ENCODE results near the gene PROSER3.

PROSER3 gene

GRCh38 chr19:35779033-35779432, 21.1 kb downstream of the PROSER3 start:
- DNase-seq, result no peak

DNA sequence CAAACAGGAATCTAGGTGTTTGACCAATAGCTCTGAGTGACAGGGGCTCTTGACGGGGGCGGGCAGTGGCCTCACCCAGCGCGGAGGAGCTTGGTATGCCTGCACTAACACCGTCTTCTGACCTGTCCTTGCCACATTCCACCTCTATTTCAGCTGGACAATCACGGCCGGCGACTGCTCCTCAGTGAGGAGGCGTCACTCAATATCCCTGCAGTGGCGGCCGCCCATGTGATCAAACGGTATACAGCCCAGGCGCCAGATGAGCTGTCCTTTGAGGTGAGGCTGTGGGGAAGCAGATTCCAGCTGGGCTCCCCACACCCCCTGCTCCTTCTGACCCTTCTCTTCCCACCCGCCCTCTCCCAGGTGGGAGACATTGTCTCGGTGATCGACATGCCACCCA, 22.1 kb downstream of the PROSER3 start:
- DNase-seq, result no peak

DNA sequence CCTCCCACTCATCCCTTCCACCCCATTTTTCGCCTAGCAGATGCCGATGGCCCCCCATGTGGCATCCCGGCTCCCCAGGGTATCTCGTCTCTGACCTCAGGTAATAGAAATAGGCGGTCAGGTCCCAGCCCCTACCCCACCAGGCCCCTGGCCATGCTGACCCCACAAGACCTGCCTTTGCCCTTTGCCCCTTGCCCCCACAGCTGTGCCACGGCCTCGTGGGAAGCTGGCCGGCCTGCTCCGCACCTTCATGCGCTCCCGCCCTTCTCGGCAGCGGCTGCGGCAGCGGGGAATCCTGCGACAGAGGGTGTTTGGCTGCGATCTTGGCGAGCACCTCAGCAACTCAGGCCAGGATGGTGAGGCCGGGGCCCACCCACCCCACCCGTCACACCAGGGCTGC, 22.7 kb downstream of the PROSER3 start:
- DNase-seq, result no peak

- DNase-seq, result no peak
These were observed 23.7 kb downstream of the PROSER3 start for GRCh38 chr19:35781650-35782049.

DNA sequence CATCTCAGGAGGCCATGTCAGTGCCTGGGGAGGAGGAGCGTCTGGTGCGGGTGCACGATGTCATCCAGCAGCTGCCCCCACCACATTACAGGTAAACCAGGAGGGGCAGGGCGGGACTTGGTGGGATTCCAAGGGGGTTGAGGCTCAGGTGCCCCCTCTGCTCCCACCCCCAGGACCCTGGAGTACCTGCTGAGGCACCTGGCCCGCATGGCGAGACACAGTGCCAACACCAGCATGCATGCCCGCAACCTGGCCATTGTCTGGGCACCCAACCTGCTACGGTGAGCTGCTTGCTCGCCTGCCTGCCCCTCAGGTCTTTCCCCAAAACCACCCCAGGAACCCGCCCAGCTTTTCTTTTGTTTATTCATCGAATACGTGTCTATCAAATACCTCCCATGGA, 24.6 kb downstream of the PROSER3 start:
- DNase-seq, result no peak

DNA sequence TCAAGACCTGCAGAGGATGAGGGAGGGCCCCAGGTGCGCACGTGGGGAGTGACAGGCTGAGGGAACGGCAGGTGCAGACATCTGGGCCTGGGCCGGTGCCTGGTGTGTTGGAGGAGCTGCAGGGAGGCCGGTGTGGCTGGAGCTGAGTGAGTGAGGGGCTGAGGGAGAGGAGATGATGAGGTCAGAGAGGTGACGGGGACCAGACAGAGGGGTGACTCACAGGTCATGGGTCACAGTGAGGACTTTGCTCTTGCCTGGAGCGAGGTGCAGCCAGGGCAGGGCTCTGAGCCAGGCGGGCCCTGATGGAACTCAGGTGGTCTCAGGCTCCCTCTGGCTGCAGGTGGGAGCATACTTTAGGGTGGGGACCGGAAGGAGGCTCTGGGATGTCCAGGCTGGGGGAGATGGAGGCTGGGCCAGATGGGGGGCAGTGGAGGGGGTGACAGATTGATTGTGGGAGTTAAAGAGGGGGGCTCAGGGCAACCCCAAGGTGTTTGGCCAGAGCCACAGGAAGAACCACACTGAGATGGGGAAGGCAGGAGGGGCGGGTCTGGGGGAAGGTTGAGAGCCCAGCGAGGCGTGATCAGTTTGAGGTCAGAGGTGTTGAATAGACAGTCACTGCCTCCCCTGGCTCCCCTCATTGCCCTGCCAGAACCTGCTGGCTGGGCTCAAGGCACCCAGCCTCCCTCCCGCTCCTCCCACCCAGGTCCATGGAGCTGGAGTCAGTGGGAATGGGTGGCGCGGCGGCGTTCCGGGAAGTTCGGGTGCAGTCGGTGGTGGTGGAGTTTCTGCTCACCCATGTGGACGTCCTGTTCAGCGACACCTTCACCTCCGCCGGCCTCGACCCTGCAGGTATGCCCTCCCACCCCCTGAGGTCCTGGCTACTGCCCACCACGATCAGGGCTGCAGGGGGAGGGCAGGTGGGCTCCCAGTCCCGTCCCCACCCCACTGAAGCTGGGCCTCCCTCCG, 25.8 kb downstream of the PROSER3 start:
- no peak for DNase-seq

DNA sequence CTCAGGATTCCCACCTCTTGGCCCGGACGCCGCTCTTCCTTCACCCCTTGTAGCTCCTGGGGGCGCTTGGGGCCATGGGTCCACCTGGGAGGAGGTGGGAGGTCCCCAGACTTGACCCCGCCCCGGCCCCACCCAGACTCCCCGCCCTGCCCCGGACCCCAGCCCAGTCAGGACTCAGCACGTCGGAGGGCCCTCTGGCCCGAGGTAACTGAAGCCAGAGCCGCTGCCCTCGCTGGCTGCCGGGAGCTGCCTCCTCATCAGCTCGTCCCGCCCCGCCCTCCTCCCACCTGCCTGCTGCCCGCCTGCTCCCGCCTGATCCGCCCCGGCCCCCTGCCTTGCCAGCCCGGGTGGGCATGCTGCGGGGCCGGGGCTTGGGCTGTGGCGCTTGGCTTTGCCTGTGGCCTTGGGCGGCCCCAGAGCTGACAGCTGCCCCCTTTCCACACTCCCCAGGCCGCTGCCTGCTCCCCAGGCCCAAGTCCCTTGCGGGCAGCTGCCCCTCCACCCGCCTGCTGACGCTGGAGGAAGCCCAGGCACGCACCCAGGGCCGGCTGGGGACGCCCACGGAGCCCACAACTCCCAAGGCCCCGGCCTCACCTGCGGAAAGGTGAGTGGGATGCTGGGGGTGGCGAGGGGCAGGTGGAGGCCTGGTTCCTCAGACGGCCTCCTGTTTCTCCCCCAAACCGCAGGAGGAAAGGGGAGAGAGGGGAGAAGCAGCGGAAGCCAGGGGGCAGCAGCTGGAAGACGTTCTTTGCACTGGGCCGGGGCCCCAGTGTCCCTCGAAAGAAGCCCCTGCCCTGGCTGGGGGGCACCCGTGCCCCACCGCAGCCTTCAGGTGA, 26.7 kb downstream of the PROSER3 start:
- DNase-seq, result no peak

GRCh38 chr19:35785339-35785627, 27.3 kb downstream of the PROSER3 start:
- DNase-seq, result no peak

- no peak for DNase-seq
These were observed 28.6 kb downstream of the PROSER3 start for GRCh38 chr19:35786299-35787160.

GRCh38 chr19:35787227-35787799, 29.3 kb downstream of the PROSER3 start:
- DNase-seq, result no peak

- no peak for DNase-seq
These were observed 30.4 kb downstream of the PROSER3 start for GRCh38 chr19:35788205-35788960.

DNA sequence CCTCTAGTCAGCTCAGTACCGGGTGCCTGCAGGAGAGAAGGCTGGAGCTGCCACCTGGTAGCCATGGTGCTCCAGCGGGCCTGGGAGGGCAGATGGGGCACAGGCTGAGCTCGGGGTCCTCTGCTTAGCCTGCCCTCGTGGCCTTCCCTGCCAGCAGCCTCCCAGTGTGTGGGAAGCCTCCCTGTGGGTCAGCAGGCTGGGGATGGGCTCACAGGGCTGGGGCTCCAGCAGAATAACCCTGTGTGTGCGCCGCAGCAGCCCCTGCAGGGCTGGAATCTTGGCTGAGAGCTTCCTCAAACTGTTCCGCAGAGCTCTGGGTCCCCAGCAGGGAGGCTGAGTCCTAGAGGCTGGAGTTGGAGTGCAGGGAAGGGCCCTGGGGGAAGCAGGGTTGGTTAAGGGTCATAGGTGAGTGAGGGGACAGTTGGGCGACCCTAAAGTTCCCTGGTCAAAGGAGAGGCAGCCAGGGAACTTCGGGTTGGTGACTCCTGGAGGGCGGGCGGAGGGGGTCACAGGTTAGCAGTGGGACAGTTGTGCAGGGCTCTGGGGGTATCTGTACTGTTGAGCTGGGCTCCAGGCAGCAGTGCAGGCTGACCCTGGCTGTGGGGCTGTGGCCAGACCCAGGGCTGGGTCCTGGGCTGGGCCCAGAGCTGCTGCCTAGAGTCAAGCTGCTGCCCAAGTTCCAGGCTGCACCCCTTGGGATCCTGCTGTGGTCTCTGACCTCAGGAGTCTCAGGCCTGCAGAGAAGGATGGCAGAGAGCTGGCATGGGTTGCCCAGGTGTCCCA, 31.4 kb downstream of the PROSER3 start:
- no peak for DNase-seq

DNA sequence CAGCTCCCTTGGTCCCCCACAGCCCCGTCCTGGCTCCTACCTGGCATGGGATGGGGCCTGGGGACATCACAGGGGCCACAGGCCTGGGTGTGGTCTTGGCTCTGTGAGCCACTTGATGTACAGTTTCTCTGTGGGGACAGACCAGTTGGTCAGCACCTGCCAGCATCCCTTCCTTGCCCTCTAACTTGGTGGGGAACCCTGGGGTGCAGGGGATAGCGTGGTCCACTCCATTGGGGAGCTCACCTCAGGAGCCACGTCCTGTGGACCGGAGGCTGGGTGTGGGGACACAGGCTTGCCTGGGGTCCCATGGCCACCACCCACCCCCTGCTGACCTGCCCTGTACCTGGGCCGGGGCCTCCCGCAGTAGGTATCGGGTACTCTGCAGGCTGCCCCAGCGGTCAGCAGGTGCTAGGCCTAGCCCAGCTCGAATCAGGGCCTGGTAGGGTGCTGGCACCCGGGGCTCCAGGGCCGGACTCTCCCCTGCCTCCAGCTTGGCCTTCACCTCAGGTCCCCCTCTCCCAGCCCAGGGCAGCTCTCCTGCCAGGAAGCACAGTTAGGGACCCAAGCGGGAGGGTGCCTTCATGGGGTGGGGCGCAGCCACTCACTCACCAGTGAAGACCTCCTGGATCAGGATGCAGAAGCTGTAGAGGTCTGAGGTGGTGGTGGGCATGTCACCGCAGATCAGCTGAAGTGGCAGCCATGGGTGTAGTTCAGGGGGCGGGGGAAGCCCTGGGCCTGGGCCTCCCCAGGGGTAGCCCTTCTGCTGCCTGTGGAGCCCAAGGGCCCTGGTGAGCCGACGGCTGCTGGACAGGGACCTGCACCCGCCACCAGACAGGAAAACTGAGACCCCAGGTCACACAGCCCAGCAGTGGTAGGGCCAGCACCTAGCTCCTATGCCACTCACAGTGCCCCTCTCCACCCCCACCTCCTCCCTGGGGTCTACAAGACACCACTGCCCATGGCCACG, 32.3 kb downstream of the PROSER3 start:
- no peak for DNase-seq

DNA sequence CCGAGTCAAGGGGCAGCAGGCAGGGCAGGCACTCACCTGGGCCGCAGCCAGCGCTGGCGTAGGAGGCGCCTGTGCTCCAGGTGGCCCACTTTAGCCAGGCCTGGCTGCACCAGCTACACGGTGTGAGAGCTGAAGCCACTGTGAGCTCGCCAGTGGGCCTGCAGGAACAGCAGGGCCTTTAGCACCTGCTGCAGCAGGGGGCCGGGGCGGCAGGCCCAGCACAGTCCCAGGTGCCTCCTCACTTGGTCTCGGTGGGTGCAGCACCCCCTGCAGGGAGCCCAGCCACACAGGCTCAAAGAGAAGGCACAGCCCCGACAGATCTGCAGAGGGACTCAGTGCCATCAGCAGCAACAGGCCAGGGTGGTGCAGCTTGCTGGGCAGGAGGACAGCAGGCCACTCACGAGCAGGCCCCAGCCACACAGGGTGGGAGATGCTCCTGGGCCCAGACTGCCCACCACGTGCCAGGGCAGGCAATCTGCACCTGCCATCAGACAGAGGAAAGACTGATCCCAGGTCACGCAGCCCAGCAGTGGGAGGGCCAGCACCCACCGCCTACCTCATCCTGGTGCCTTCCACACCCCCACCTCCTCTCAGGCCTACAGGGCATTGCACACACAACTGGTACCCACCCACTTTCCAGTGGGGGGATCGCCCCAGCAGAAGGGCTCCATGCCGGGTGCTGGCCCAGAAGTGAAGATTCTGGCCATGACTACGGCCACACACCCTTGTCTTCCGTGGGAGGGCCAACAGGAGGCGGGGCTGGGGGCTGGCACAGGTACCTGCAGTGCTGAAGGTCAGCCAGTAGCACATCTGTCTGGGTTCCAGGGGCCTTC, 33.2 kb downstream of the PROSER3 start:
- no peak for DNase-seq

GRCh38 chr19:35791814-35792279, 33.9 kb downstream of the PROSER3 start:
- DNase-seq, result no peak

- no peak for DNase-seq
These were observed 34.3 kb downstream of the PROSER3 start for GRCh38 chr19:35792312-35792711.

DNA sequence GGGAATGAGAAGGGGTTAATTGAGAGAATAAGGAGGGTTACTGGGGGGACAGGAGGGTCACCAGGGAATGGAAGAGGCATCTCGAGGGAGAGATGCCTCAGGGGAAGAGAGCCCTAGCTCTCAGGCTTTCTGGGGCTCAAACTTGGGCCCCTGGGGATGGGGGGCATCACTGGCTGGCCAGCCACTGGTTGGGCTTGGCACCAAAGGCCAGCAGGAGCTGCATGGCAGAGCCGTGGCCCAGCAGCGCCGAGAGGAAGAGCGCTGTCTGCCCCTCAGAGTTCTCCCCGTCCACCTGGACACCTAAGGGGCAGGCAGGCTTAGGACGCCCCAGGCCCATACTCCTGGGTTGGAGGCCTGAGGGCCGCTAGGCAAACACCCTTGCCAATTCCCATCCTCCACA, 34.9 kb downstream of the PROSER3 start:
- DNase-seq, result no peak

GRCh38 chr19:35793381-35794165, 35.6 kb downstream of the PROSER3 start:
- no peak for DNase-seq
